Endothelial cell of umbilical vein (primary cell): ENCODE data around the gene FBXW11. TPM values are rescaled to one million over a fixed set of nuclear protein-coding genes. Genes with fewer than 3 reads are reported as not detected.

Experiments used
- BruUV-seq: library from RNA; stranded (reverse); fragments of 400-500 nt; replicated peaks from 2 replicates; lab custom pipeline; 2021; lab: Mats Ljungman, UMichigan
- CTCF ChIA-PET: fragments of 300-600, 350-600 bp; sonication (Branson Sonifier 250); formaldehyde crosslinking; loops from one replicate; lab custom pipeline; 2021; ENCODE audit warnings: antibody characterized with exemption, inconsistent platforms; lab: Charles Lee
- POLR2A ChIA-PET: fragments of 300-600, 350-600 bp; sonication (Branson Sonifier 250); formaldehyde crosslinking; loops from one replicate; lab custom pipeline; 2021; ENCODE audit warnings: antibody characterized with exemption, inconsistent platforms; lab: Charles Lee
- DNase-seq: peaks from one replicate; pipeline ENCODE4 v3.0.0-alpha.2; 2011; ENCODE audit warnings: low read depth, low spot score
- FAIRE-seq: peaks from 2 replicates; lab custom pipeline; 2011; peaks lifted over from hg19 to GRCh38; lab: Jason Lieb, UNC
- H2AFZ ChIP-seq: 2 replicates; pipeline ENCODE4 v1.6.0; 2012; ENCODE audit warnings: low read depth, low read length, control low read depth, inconsistent platforms
- H3K27ac ChIP-seq: 2 replicates; pipeline ENCODE4 v1.5.1; 2011; ENCODE audit warnings: low read depth, mild to moderate bottlenecking, control low read depth, low read length, moderate library complexity; ENCODE audit not compliant: insufficient read depth
- H3K27me3 ChIP-seq, 2 experiments: 2 replicates each; pipeline versions ENCODE4 v1.6.0 to v1.6.1; 2011; ENCODE audit warnings: low read length in 2 of 2, mixed read lengths in 1 of 2; ENCODE audit not compliant: control insufficient read depth in 2 of 2, insufficient read depth in 2 of 2
- H3K36me3 ChIP-seq, 2 experiments: 2 replicates in 1 of 2; 3 replicates in 1 of 2; pipeline ENCODE4 v1.5.1; 2011; ENCODE audit warnings: low read length in 2 of 2, mild to moderate bottlenecking in 1 of 2, moderate library complexity in 1 of 2; ENCODE audit not compliant: control insufficient read depth in 2 of 2, insufficient read depth in 2 of 2; ENCODE audit errors: extremely low read depth in 1 of 2
- H3K4me1 ChIP-seq: 3 replicates; pipeline ENCODE4 v1.5.1; 2011; ENCODE audit warnings: mild to moderate bottlenecking, low read length; ENCODE audit not compliant: control insufficient read depth, insufficient read depth; ENCODE audit errors: extremely low read depth
- H3K4me2 ChIP-seq: 2 replicates; pipeline ENCODE4 v1.6.1; 2011; ENCODE audit warnings: low read length, control low read depth, mixed read lengths; ENCODE audit not compliant: insufficient read depth
- H3K4me3 ChIP-seq, 3 experiments: fragments of 200-600 bp in 1 of 3; sonication (generic), shearing (Covaris generic) in 1 of 3; replicated peaks in 1 of 3; 2 replicates each; pipeline ENCODE4 v1.5.1; 2011 to 2016; ENCODE audit warnings: control low read depth in 3 of 3, low read length in 3 of 3, mild to moderate bottlenecking in 2 of 3, inconsistent platforms in 1 of 3, low read depth in 1 of 3, moderate library complexity in 1 of 3; ENCODE audit not compliant: insufficient read depth in 1 of 3
- H3K79me2 ChIP-seq: 2 replicates; pipeline ENCODE4 v1.6.0; 2012; ENCODE audit warnings: low read length, inconsistent platforms; ENCODE audit not compliant: control insufficient read depth, insufficient read depth
- H3K9ac ChIP-seq: replicated peaks from 2 replicates; pipeline ENCODE3; 2011; ENCODE audit warnings: low read length, control low read depth; ENCODE audit not compliant: insufficient read depth; ENCODE audit errors: extremely low read depth
- H3K9me1 ChIP-seq: replicated peaks from 3 replicates; pipeline ENCODE4 v1.6.0; 2011; ENCODE audit warnings: mild to moderate bottlenecking, low read length; ENCODE audit not compliant: control insufficient read depth, insufficient read depth; ENCODE audit errors: extremely low read depth
- H3K9me3 ChIP-seq: replicated peaks from 2 replicates; pipeline ENCODE4 v1.5.1; 2012; ENCODE audit warnings: low read length, inconsistent platforms; ENCODE audit not compliant: control insufficient read depth, insufficient read depth
- H4K20me1 ChIP-seq: replicated peaks from 2 replicates; pipeline ENCODE3; 2011; ENCODE audit warnings: mild to moderate bottlenecking, low read length; ENCODE audit not compliant: control insufficient read depth, insufficient read depth; ENCODE audit errors: extremely low read depth
- EZH2 ChIP-seq: IDR thresholded peaks from 2 replicates; pipeline ENCODE4 v1.6.1; 2012; ENCODE audit warnings: borderline replicate concordance, low read depth, mild to moderate bottlenecking, moderate library complexity, low read length, inconsistent platforms; ENCODE audit not compliant: severe bottlenecking
- FOS ChIP-seq: IDR thresholded peaks from 2 replicates; pipeline ENCODE4 v1.6.1; 2011; ENCODE audit warnings: mild to moderate bottlenecking, low read length, moderate library complexity, borderline replicate concordance; ENCODE audit not compliant: insufficient read depth
- GATA2 ChIP-seq: IDR thresholded peaks from 2 replicates; pipeline ENCODE4 v1.7.0; 2011; ENCODE audit warnings: low read depth, mild to moderate bottlenecking, moderate library complexity, mixed read lengths, low read length; ENCODE audit not compliant: insufficient read length, insufficient read depth
- JUN ChIP-seq: IDR thresholded peaks from 2 replicates; pipeline ENCODE4 v1.6.1; 2011; ENCODE audit warnings: borderline replicate concordance, low read depth; ENCODE audit not compliant: insufficient read length, insufficient read depth
- MAX ChIP-seq: IDR thresholded peaks from 2 replicates; pipeline ENCODE4 v1.6.1; 2011; ENCODE audit not compliant: insufficient read depth, insufficient read length
- MYC ChIP-seq: IDR thresholded peaks from one replicate; pipeline ENCODE4 v1.6.1; 2011; ENCODE audit warnings: mild to moderate bottlenecking, low read depth, low read length
- POLR2A ChIP-seq: IDR thresholded peaks from 2 replicates; pipeline ENCODE4 v1.6.1; 2012; ENCODE audit warnings: low read depth, mild to moderate bottlenecking, control low read depth, low read length
- POLR2AphosphoS5 ChIP-seq: IDR thresholded peaks from 2 replicates; pipeline ENCODE4 v1.6.1; 2012; ENCODE audit warnings: low read depth, mild to moderate bottlenecking, control low read depth, low read length, moderate library complexity; ENCODE audit not compliant: insufficient read depth
- dilution Hi-C: fragments of 300-500 bp; cut with MboI; formaldehyde crosslinking; loops from one replicate; pipeline ENCODE4 v1.15.0; 2019; ENCODE audit warnings: low sequenced_read_pairs; ENCODE audit not compliant: extremely low pct_ligation_motif_present
- intact Hi-C: fragments of 100-400 bp; cut with micrococcal nuclease; formaldehyde crosslinking; loops from one replicate; pipeline ENCODE4 v1.10.0; 2022
- polyA plus RNA-seq, 4 experiments: library from polyadenylated mRNA; depleted of rRNA in 3 of 4; stranded (reverse) in 3 of 4; unstranded in 1 of 4; fragments of >200 nt; gene quantifications; 2 replicates each; pipeline versions ENCODE4 v1.2.1 to v1.2.3, GENCODE V29; 2011 to 2012; ENCODE audit warnings: missing spikeins in 1 of 4
- total RNA-seq: library from RNA; stranded (reverse); gene quantifications from 2 replicates; pipeline ENCODE4 v1.2.3, GENCODE V29; 2021
- TF ChIP-seq, protein P1 (sequence below), 2 donors: IDR thresholded peaks; 1 replicate in 1 of 2; 2 replicates in 1 of 2; pipeline ENCODE4 v1.5.1; 2011; ENCODE audit warnings: low read length in 2 of 2, mild to moderate bottlenecking in 2 of 2, moderate library complexity in 2 of 2, control low read depth in 1 of 2, inconsistent platforms in 1 of 2, low read depth in 1 of 2; ENCODE audit not compliant: insufficient read depth in 1 of 2; ENCODE audit errors: extremely low read depth in 1 of 2

FBXW11 gene
- total and polyA plus RNA-seq, 2 donors (not counting 3 experiments of a cell fraction or from before 2014, with no cell fraction given), result 30.7 to 44.7 TPM

- TSS peak; percentile 57 for BruUV-seq
- ChIA-PET POLR2A (no interaction called here), CTCF (no interaction called here)
- Histone ChIP-seq H2AFZ (no peak overlapping the region), H3K27ac (no peak overlapping the region), H3K9me1 (no peaks in the 10 kb centered on the region), H3K27me3 (no peaks in the 10 kb centered on the region), H4K20me1 (peaks cover 4% of the 10 kb centered on the region), H3K4me1 (peaks cover 15% of the 10 kb centered on the region), H3K9ac (no peak overlapping the region), H3K9me3 (no peaks in the 10 kb centered on the region), H3K79me2 (no peaks in the 10 kb centered on the region), H3K4me3 (no peak overlapping the region), H3K4me2 (no peak overlapping the region), H3K36me3 (peaks cover 0 to 3% of the 10 kb centered on the region in 2 experiments)
- intact Hi-C loops (loop anchor here (10.0 kb wide), 2 partner anchors 409 to 559 kb away; no protein-coding TSS in a partner anchor), dilution Hi-C loops (no loop called here)
- DNase-seq (no peak), FAIRE-seq (no peak)
- TF ChIP-seq GATA2 (no peak), EZH2 (no peak), JUN (no peak), FOS (no peak), MAX (no peak), POLR2AphosphoS5 (no peak), POLR2A (no peak), MYC (no peak)
- TF ChIP-seq, protein P1, sequence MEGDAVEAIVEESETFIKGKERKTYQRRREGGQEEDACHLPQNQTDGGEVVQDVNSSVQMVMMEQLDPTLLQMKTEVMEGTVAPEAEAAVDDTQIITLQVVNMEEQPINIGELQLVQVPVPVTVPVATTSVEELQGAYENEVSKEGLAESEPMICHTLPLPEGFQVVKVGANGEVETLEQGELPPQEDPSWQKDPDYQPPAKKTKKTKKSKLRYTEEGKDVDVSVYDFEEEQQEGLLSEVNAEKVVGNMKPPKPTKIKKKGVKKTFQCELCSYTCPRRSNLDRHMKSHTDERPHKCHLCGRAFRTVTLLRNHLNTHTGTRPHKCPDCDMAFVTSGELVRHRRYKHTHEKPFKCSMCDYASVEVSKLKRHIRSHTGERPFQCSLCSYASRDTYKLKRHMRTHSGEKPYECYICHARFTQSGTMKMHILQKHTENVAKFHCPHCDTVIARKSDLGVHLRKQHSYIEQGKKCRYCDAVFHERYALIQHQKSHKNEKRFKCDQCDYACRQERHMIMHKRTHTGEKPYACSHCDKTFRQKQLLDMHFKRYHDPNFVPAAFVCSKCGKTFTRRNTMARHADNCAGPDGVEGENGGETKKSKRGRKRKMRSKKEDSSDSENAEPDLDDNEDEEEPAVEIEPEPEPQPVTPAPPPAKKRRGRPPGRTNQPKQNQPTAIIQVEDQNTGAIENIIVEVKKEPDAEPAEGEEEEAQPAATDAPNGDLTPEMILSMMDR (IDR thresholded peaks at IDR 0.05; ENCODE audit: extremely low read depth in 1 of 2, insufficient read depth in 1 of 2, low read depth in 1 of 2, low read length in 2 of 2), result no peak
Observed at GRCh38 chr5:172043865-172044264, 37.4 kb upstream of the FBXW11 start.
